HG03280 (cell line): Measurements from ENCODE around the gene PIGR.

Source experiments
- ATAC-seq: cut with Tn5 transposase; IDR thresholded peaks from one replicate; pipeline ENCODE4 v1.9.1; 2021; ENCODE audit warnings: mild to moderate bottlenecking, moderate library complexity; ENCODE audit not compliant: unreplicated experiment

The PIGR gene

DNA sequence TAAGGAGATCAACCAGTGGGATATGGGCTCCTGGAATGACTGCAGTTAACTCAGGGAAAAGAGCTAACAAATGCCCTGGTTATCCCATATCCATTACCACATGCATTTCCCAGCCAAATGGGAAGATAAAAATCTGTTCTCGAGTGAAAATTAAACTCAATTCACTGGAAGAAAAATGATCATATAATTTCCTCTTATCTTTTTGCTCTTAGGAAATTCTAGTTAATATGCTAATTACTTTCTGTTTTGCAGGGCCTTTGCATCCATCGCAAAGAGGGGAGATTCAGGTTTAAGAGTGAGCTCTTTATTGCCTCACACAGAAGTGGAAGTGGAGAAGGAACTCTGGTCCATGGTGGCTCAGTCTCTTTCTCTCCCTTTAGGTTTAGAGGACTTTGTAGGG, 52.9 kb downstream of the PIGR start:
- ATAC-seq = no peak

DNA sequence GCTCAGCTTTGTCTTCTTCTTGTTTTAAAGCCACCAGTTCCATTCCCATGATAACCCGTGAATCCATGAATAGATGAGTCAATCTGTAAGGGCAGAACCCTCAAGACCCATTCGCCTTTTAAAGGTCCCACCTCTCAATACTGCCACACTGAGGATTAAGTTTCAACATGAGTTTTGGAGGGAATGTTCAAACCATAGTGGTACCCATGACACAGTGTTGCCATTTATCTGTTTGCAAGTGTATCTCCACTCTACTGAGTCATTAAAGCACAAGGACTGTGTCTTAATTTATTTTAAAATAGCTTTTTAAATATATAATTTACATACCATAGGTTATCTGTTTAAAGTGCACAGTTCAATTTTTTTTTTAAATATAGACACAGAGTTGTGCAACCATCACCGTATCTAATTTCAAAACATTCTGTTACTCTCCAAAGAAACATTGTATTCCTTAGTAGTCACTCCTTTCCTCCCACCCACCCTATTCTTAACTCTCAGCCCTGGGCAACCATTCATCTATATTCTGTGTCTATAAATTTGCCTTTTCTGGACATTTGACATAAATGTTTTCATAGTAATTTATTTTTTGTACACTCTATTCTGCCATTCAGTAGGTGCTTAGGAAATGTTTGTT, 53.8 kb downstream of the PIGR start:
- no peak for ATAC-seq

DNA sequence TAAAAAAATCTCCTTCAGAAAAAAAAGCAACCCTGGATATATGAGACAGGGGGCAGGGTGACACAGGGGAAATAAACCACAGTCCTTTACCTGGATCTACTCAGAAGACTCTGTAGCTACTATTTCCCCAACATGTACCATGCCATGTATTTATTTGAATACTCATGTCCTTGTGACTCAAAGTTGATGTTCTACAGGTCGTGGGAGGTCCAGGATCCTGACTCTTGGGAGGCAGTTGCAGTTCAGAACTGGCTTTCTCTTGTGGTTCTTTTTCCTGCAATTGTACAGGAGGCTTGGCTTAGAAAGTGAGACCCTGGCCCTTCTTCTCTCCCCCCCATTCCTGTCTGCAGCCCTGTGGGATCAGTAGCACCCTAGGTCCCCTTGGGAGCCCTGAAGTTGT, 54.9 kb downstream of the PIGR start:
- no peak for ATAC-seq

DNA sequence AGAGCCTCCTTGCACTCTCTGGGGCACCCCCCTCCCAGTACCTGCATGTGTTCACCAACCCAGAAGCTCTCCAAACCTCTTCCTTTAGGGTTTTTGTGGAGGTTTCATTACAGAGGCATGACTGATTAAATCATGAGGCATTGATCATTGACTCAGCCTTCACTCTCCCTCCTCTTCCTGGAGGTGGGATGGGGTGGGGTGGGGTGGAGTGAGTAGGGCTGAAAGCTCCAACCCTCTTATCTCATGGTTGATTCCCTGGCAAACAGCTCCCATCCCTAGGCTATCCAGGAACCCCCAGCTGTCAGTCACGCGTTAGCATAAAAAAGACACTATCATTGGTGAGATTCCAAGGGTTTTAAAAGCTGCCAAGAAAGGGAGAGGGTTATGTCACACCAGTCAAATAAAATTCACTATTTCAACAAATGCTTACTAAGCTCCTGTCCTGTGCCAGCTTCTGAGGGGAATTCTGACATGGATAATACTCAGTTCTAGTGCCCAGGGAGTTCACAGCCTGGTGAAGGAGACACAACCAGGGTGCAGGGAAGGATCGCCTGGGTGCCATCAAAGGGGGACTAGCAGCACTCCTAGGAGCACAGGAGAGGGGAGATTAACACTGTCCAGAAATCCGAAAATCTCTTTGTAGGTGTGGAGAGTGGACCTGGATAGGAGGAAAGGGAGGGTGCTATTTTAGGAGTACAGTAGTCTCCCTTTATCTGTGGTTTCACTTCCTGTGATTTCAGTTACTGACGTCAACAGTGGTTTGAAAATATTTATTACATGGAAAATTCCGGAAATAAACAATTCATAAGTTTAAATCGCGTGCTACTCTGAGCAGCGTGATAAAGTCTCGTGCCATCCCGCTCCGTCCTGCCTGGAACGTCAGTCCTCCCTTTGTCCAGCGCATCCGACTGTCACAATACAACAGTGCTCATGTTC, 55.9 kb downstream of the PIGR start:
- ATAC-seq = no peak

DNA sequence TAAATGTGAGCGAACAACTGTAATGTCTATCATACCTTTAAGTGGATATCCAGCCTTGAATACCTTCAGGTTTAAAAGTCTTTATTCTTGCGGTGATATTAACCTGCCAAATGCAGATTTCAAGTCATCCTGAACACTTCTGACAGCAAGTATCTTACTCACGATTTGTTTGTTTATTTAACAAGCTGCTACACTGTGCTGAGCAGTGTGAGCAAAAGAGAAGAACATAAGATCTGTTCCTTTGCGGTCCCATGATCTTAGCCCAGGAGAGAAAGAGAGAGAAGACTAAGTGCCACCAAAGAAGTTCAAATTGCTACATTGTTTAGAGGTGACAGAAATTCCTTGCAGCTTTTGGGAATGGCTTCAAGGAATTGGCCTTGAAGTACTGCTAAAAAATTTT, 58.6 kb downstream of the PIGR start:
- ATAC-seq = no peak

DNA sequence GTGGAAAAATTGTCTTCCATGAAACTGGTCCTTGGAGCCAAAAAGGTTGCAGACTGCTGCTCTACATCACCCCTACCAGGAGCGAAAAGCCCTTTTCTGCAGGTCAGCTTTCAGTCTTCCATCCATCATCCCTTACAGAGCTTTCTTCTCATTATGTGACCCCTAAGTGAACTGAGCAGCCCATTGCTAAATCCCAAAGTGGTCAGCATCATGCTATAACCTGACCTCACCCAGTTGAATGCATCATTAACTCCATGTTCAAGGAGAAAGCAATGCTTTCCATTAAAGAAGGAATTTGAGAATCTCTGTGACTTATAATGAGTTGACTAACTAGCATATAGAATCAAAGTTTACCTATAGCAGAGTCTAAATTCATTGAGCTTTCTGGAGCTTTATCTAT, 59.4 kb downstream of the PIGR start:
- ATAC-seq = no peak

DNA sequence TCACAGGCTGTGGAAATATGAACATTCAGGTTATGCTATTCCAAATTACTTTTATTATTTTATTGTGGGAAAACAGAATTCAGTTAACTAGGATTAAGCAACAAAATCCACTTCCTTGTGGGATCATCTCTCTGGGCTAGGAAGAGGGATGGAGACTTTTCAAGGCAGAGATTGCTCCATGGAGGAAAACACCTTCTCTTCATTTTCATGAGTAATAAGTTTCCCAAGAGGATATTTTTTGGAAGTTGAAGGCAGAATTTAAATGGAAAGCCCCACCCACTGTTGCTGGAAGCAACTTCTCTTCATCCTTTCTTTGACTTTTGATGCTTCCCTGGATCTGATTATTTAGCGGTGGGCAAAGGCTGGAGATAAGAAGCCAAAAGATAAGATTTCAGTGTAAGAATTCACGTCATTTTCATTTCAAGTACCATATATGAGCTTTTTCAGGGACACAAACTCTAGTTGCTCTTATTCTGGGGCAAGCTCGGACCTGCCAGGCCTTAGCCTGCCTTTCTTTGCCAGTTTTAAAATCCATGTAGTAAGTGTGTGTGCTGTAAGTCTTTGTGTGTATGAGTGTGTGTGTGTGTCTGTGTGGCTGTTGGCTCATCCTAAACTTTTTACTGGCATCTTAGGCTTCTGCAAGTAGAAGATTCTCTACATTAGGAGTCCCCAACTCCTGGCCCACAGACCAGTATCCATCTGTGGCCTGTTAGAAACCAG, 60.8 kb downstream of the PIGR start:
- no peak for ATAC-seq

DNA sequence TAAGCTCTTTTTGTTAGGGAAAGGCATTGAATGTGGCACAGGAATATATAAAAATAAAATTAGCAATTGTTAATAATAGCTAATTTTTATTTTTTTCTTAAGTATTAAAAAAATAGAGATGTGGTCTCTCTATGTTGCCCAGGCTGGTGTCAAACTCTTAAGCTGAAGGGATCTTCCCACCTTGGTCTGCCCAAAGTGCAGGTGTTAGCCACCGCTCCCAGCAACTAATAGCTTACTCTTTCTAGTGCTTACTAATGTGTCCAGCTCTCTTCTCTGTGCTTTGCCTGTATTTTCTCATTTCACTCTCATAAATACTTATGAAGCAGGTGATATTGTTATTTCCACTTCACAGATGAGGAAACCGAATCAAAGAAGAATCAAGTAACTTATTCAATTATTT, 62.4 kb downstream of the PIGR start:
- ATAC-seq = no peak

DNA sequence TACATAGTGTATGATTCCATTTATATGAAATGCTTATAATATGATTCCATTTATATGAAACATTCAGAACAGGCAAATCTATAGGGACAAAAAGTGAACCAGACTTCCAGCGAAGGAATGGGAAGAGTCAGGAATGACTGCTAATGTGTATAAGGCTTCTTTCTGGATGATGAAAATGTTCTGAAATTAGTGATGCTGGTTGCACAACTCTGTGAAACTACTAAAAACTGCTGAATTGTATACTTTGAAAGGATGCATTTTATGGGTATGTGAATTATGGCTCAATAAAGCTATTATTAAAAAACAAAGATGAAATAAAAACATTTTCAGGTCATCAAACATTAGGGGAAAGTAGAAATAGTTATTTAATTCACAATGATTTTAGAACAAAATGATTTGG, 63.1 kb downstream of the PIGR start:
- no peak for ATAC-seq

DNA sequence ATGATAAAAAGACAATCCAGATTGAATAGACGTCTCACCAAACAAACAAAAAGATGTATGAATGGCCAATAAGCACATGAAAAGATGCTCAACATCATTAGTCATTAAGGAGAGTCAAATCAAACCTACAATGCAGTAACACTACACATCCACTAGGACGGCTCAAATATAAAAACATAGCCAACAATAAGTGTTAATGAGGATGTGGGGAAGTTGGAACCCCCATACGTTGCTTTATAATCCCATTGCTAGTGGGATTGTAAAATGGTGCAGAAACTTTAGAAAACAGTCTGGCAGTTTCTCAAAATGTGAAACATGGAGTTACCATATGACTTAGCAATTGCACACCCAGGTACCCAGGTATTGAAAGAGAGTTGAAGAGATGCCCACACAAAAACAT, 63.7 kb downstream of the PIGR start:
- no peak for ATAC-seq

DNA sequence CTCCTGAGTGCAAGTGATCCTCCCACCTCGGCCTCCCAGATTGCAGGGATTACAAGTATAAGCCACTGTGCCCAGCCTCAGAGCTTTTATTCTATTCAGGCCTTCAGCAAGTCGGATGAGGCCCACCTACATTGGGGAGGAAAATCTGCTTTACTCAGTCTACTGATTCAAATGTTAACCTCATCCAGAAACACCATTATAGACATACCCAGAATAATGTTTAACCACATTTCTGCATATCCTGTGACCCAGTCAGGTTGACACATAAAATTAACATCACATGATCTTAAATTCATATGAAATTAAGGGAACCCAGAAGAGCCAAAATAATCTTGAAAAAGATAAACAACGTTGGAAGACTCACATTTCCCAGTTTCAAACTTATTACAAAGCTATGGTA, 66.0 kb downstream of the PIGR start:
- ATAC-seq = no peak
